GM12878 (cell line): ENCODE measurements around the gene ATP6V1C2. TPM values are rescaled to one million over a fixed set of nuclear protein-coding genes. Genes with fewer than 3 reads are reported as not detected.

Experiments
- ATAC-seq: fragments of 200-7000 bp; cut with Tn5 transposase; 3 replicates; pipeline ENCODE4 v1.9.1; 2020; ENCODE audit warnings: mild to moderate bottlenecking, moderate library complexity
- BruUV-seq: library from RNA; stranded (reverse); fragments of 400-500 nt; replicated peaks from 2 replicates; lab custom pipeline; 2021; lab: Mats Ljungman, UMichigan
- CTCF ChIA-PET: fragments of 300-600 bp; sonication (Branson Sonifier 250); formaldehyde crosslinking; extraction: SDS; loops from one replicate; lab custom pipeline; 2021; ENCODE audit warnings: inconsistent platforms; lab: Yijun Ruan, JAX
- POLR2A ChIA-PET: fragments of 350-600 bp; formaldehyde crosslinking; extraction: SDS; loops from one replicate; lab custom pipeline; 2021; ENCODE audit warnings: inconsistent platforms; lab: Charles Lee
- RAD21 ChIA-PET: fragments of 300-600 bp; sonication (Branson Sonifier 250); formaldehyde crosslinking; loops from one replicate; lab custom pipeline; 2023; ENCODE audit warnings: antibody characterized with exemption; ENCODE audit not compliant: unreplicated experiment; lab: Charles Lee
- SMC1A ChIA-PET: fragments of 300-600 bp; sonication (Branson Sonifier 250); formaldehyde crosslinking; loops from one replicate; lab custom pipeline; 2023; ENCODE audit not compliant: unreplicated experiment, uncharacterized antibody; lab: Charles Lee
- DNase-seq: peaks from one replicate; pipeline ENCODE4 v3.0.0-alpha.2; 2011; ENCODE audit warnings: low read depth, low spot score
- FAIRE-seq: peaks from 3 replicates; lab custom pipeline; 2011; peaks lifted over from hg19 to GRCh38; lab: Jason Lieb, UNC
- H2AFZ ChIP-seq: 2 replicates; pipeline ENCODE4 v1.6.0; 2011; ENCODE audit warnings: low read depth, low read length, control low read depth; ENCODE audit not compliant: control insufficient read depth
- H3K27ac ChIP-seq: 2 replicates; pipeline ENCODE4 v1.5.1; 2011; ENCODE audit warnings: control low read depth; ENCODE audit not compliant: control insufficient read depth, insufficient read depth
- H3K27me3 ChIP-seq, 2 experiments: replicated peaks in 1 of 2; 2 replicates each; pipeline versions ENCODE4 v1.6.0 to v1.6.1; 2011; ENCODE audit warnings: low read length in 1 of 2; ENCODE audit not compliant: control insufficient read depth in 2 of 2, insufficient read depth in 2 of 2
- H3K36me3 ChIP-seq, 2 experiments: 2 replicates each; pipeline ENCODE4 v1.5.1; 2011; ENCODE audit warnings: low read length in 1 of 2; ENCODE audit not compliant: control insufficient read depth in 2 of 2, insufficient read depth in 2 of 2
- H3K4me1 ChIP-seq: 2 replicates; pipeline ENCODE4 v1.6.1; 2011; ENCODE audit warnings: mild to moderate bottlenecking, low read length, moderate library complexity, mixed read lengths; ENCODE audit not compliant: control insufficient read depth, insufficient read depth
- H3K4me2 ChIP-seq: 2 replicates; pipeline ENCODE4 v1.6.0; 2011; ENCODE audit warnings: control low read depth; ENCODE audit not compliant: control insufficient read depth, insufficient read depth
- H3K4me3 ChIP-seq: fragments of 200-600 bp; sonication (generic); 2 replicates; pipeline ENCODE4 v1.5.1; 2016
- H3K79me2 ChIP-seq: 2 replicates; pipeline ENCODE4 v1.6.0; 2011; ENCODE audit warnings: low read length; ENCODE audit not compliant: control insufficient read depth, insufficient read depth
- H3K9ac ChIP-seq: 2 replicates; pipeline ENCODE4 v1.8.0; 2011; ENCODE audit warnings: low read length, control low read depth, mixed read lengths; ENCODE audit not compliant: control insufficient read depth, insufficient read depth
- H3K9me3 ChIP-seq: replicated peaks from 3 replicates; pipeline ENCODE4 v1.5.1; 2011; ENCODE audit warnings: mild to moderate bottlenecking, low read length; ENCODE audit not compliant: control insufficient read depth, insufficient read depth
- H4K20me1 ChIP-seq: 2 replicates; pipeline ENCODE4 v1.6.0; 2011; ENCODE audit not compliant: control insufficient read depth, insufficient read depth
- BCL11A ChIP-seq: IDR thresholded peaks from 2 replicates; pipeline ENCODE4 v1.6.1; 2011; ENCODE audit warnings: low read depth, low read length
- CREM ChIP-seq: IDR thresholded peaks from 2 replicates; pipeline ENCODE4 v1.6.1; 2014; ENCODE audit warnings: antibody characterized with exemption, low read depth
- FOXK2 ChIP-seq: fragments of 450-650 bp; IDR thresholded peaks from 2 replicates; pipeline ENCODE4 v1.6.1; 2017; ENCODE audit warnings: mild to moderate bottlenecking, moderate library complexity
- JUNB ChIP-seq: IDR thresholded peaks from 2 replicates; pipeline ENCODE4 v1.6.1; 2016; ENCODE audit warnings: antibody characterized with exemption, mild to moderate bottlenecking
- JUND ChIP-seq: IDR thresholded peaks from 2 replicates; pipeline ENCODE4 v1.6.1; 2012; ENCODE audit warnings: low read depth, mild to moderate bottlenecking, low read length, improper control_type of control experiment, moderate library complexity
- MEF2A ChIP-seq: IDR thresholded peaks from 2 replicates; pipeline ENCODE4 v1.6.1; 2011; ENCODE audit warnings: low read depth, mild to moderate bottlenecking, low read length, moderate library complexity; ENCODE audit not compliant: insufficient read depth
- MTA2 ChIP-seq: fragments of 450-650 bp; IDR thresholded peaks from 2 replicates; pipeline ENCODE4 v1.6.1; 2016; ENCODE audit warnings: low read depth, mild to moderate bottlenecking, moderate library complexity
- NFIC ChIP-seq: IDR thresholded peaks from 2 replicates; pipeline ENCODE4 v1.6.1; 2012; ENCODE audit warnings: low read depth, mild to moderate bottlenecking, inconsistent platforms, low read length, moderate library complexity
- RELA ChIP-seq: fragments of 450-650 bp; IDR thresholded peaks from 2 replicates; pipeline ENCODE4 v1.8.0; 2014; ENCODE audit warnings: borderline replicate concordance; ENCODE audit not compliant: partially characterized antibody
- RUNX3 ChIP-seq: IDR thresholded peaks from 2 replicates; pipeline ENCODE4 v1.6.1; 2012; ENCODE audit warnings: low read length, inconsistent platforms
- SRF ChIP-seq, 2 experiments: IDR thresholded peaks; 2 replicates each; pipeline ENCODE4 v1.6.1; 2011; ENCODE audit warnings: low read depth in 2 of 2, low read length in 2 of 2, mild to moderate bottlenecking in 1 of 2, moderate library complexity in 1 of 2
- SUPT20H ChIP-seq: IDR thresholded peaks from 2 replicates; pipeline ENCODE4 v1.6.1; 2011; ENCODE audit warnings: low read depth, mild to moderate bottlenecking, low read length, moderate library complexity, borderline replicate concordance; ENCODE audit not compliant: control insufficient read depth
- ZNF217 ChIP-seq: fragments of 450-650 bp; IDR thresholded peaks from 2 replicates; pipeline ENCODE4 v1.6.1; 2017; ENCODE audit warnings: antibody characterized with exemption, mild to moderate bottlenecking
- WGBS: methylation state at CpG from one replicate; pipeline ENCODE4 v1.1.6; 2016; ENCODE audit warnings: low lambda C conversion rate; ENCODE audit not compliant: insufficient replicate concordance, insufficient coverage; ENCODE audit errors: missing lambda C conversion rate; 5-methylcytosine and 5-hydroxymethylcytosine counted together
- in situ Hi-C: fragments of 300-500 bp; cut with MboI; formaldehyde crosslinking; loops from 9 replicates; pipeline ENCODE4 v1.14.3; 2018; ENCODE audit warnings: mixed read lengths
- intact Hi-C: fragments of 100-400 bp; cut with micrococcal nuclease; formaldehyde crosslinking; loops from one replicate; pipeline ENCODE4 v1.14.2; 2022; ENCODE audit not compliant: unreplicated experiment
- polyA plus RNA-seq, 11 experiments: library from polyadenylated mRNA; depleted of rRNA in 4 of 11; unstranded in 6 of 11; stranded (reverse) in 5 of 11; fragments of >200 nt; fragmentation: Nextera tagmentation in 4 of 11; fragmentation: Illumina TruSeq in 1 of 11; extraction: Ambion mirVana in 4 of 11; extraction: Trizol in 1 of 11; gene quantifications; 1 replicate in 1 of 11; 2 replicates in 10 of 11; pipeline versions ENCODE4 v1.2.1 to v1.2.3, GENCODE V29; 2011 to 2016; ENCODE audit warnings: inconsistent platforms in 2 of 11, missing spikeins in 2 of 11, low read depth in 1 of 11
- total RNA-seq, 4 experiments: library from RNA; depleted of rRNA in 3 of 4; stranded (reverse); fragments of >200 nt in 3 of 4; fragmentation: Illumina TruSeq in 1 of 4; extraction: Trizol in 1 of 4; gene quantifications; 2 replicates each; pipeline versions ENCODE4 v1.2.1 to v1.2.3, GENCODE V29; 2013 to 2021
- TF ChIP-seq, protein P1 (sequence below): fragments of 450-650 bp; formaldehyde crosslinking; IDR thresholded peaks from 2 replicates; pipeline ENCODE4 v1.4.0; 2020; ENCODE audit warnings: mild to moderate bottlenecking, moderate library complexity
- TF ChIP-seq, protein P2 (sequence below): IDR thresholded peaks from 2 replicates; pipeline ENCODE4 v1.6.1; 2011; ENCODE audit warnings: low read depth, mild to moderate bottlenecking, low read length, moderate library complexity, borderline replicate concordance; ENCODE audit errors: extremely low read depth
- TF ChIP-seq, protein P3 (sequence below): IDR thresholded peaks from 2 replicates; pipeline ENCODE4 v1.6.1; 2011; ENCODE audit warnings: mild to moderate bottlenecking, low read depth, low read length, moderate library complexity; ENCODE audit not compliant: insufficient replicate concordance

The ATP6V1C2 gene
- total and polyA plus RNA-seq, 10 of the 15 experiments (the other 5 are each of a cell fraction or from before 2014, with no cell fraction given), result 0.04 to 1.5 (median 0.24) TPM; not detected in 1

DNA sequence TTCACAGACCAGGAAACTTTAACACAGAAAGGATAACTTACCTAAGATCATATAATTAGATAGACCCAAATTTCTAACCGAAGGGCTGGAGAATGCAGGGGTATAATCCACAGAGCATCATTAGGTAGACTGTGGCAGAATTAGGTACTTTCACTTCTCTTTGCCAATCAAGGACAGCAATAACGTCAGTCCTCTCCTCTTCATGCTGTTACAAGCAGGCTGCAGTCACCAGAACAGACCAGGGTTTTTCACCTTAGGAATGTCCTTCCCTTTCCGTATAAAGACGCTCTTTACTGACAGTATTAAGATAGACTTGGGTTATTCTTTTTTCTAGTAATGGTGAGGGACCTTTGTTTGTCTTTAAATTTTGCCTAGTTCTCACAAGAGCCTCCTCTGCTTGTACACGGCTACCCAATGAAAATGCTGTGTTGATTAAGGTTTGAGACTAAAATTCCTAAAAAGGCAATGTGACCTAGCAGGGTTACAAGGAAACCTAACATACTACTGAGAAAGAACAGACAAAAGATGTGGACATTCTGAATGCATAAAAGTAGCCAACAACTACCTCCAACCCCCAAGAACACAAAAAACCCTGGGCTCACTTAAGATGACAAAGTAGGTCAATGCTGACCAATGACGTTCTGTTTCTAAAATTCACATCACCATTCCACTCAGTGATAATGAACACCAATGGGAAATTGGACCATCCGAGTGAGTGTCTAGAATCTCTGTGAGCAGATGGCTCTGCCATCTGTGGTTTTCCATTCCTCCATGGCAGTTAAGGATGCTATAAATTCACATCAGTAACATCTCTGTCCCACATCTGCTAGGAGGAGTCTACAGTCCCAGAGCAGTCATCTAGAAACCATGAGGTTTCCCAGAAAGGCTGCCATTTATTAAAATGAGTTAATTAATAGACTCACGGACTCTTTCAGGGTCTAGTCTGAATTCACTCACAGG, 89.1 kb downstream of the ATP6V1C2 start:
- H3K4me1 ChIP-seq, result peaks cover 3% of the 10 kb centered on the region
- H3K9ac ChIP-seq, result peak overlapping the region; percentile 90
- peaks cover 65% of the 10 kb centered on the region for H3K79me2 ChIP-seq
- peak overlapping the region; percentile 90 for H3K4me3 ChIP-seq
- peak overlapping the region; percentile 73 for H3K4me2 ChIP-seq
- H2AFZ ChIP-seq, result no peak overlapping the region
- SMC1A ChIA-PET, result no interaction called here
- in situ Hi-C loops (no loop called here), intact Hi-C loops (loop anchor here (2.0 to 10.0 kb wide), 3 partner anchors 18 to 934 kb away; partner anchors contain the start of genes LPIN1 and ODC1)
- H3K27me3 ChIP-seq, result no peaks in the 10 kb centered on the region; a peak in 1 of 4 replicates
- CTCF ChIA-PET, result no interaction called here
- ATAC-seq, result peak; percentile 63
- H3K27ac ChIP-seq, result peak overlapping the region; percentile 85
- 3% methylated on average over 8 of the region's 8 CpGs for WGBS
- POLR2A ChIA-PET, result no interaction called here
- DNase-seq, result peak; percentile 36
- H3K9me3 ChIP-seq, result 0 out of 3 replicates have a peak, but pooled peaks cover 2% of the 10 kb centered on the region
- BruUV-seq, result TSS peak; percentile 57
- FAIRE-seq, result peak; percentile 87
- RAD21 ChIA-PET, result interaction anchor here (2.0 kb wide), 1 partner anchor 66 kb away, joined by 6 read pairs; no protein-coding TSS in a partner anchor
- 0 out of 2 replicates have a peak, but pooled peaks cover 4% of the 10 kb centered on the region for H4K20me1 ChIP-seq
- H3K36me3 ChIP-seq, result 0 out of 4 replicates have a peak, but pooled peaks cover 0 to 3% of the 10 kb centered on the region in 2 experiments
- TF ChIP-seq, protein P1, sequence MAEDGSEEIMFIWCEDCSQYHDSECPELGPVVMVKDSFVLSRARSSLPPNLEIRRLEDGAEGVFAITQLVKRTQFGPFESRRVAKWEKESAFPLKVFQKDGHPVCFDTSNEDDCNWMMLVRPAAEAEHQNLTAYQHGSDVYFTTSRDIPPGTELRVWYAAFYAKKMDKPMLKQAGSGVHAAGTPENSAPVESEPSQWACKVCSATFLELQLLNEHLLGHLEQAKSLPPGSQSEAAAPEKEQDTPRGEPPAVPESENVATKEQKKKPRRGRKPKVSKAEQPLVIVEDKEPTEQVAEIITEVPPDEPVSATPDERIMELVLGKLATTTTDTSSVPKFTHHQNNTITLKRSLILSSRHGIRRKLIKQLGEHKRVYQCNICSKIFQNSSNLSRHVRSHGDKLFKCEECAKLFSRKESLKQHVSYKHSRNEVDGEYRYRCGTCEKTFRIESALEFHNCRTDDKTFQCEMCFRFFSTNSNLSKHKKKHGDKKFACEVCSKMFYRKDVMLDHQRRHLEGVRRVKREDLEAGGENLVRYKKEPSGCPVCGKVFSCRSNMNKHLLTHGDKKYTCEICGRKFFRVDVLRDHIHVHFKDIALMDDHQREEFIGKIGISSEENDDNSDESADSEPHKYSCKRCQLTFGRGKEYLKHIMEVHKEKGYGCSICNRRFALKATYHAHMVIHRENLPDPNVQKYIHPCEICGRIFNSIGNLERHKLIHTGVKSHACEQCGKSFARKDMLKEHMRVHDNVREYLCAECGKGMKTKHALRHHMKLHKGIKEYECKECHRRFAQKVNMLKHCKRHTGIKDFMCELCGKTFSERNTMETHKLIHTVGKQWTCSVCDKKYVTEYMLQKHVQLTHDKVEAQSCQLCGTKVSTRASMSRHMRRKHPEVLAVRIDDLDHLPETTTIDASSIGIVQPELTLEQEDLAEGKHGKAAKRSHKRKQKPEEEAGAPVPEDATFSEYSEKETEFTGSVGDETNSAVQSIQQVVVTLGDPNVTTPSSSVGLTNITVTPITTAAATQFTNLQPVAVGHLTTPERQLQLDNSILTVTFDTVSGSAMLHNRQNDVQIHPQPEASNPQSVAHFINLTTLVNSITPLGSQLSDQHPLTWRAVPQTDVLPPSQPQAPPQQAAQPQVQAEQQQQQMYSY, result no peak
- peak; percentile 71 for TF ChIP-seq ZNF217
- TF ChIP-seq JUND, result no peak
- no peak for TF ChIP-seq FOXK2
- no peak for TF ChIP-seq RELA
- 0 out of 2 replicates have a peak, but pooled peaks have one; percentile 36 for TF ChIP-seq NFIC
- TF ChIP-seq CREM, result peak; percentile 43; the same call in 1 of the 2 replicates
- peak; percentile 38 for TF ChIP-seq JUNB
- TF ChIP-seq, protein P2, sequence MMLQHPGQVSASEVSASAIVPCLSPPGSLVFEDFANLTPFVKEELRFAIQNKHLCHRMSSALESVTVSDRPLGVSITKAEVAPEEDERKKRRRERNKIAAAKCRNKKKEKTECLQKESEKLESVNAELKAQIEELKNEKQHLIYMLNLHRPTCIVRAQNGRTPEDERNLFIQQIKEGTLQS, result no peak
- TF ChIP-seq MEF2A, result peak; percentile 42; the same call in 1 of the 2 replicates
- TF ChIP-seq MTA2, result peak; percentile 84
- no peak for TF ChIP-seq SUPT20H
- TF ChIP-seq BCL11A, result peak; percentile 56; the same call in 1 of the 2 replicates
- TF ChIP-seq, protein P3, sequence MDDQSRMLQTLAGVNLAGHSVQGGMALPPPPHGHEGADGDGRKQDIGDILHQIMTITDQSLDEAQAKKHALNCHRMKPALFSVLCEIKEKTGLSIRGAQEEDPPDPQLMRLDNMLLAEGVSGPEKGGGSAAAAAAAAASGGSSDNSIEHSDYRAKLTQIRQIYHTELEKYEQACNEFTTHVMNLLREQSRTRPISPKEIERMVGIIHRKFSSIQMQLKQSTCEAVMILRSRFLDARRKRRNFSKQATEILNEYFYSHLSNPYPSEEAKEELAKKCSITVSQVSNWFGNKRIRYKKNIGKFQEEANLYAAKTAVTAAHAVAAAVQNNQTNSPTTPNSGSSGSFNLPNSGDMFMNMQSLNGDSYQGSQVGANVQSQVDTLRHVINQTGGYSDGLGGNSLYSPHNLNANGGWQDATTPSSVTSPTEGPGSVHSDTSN, result peak; percentile 24
- peak; percentile 62 for TF ChIP-seq RUNX3
- TF ChIP-seq SRF (IDR thresholded peaks at IDR 0.05; ENCODE audit: low read depth in 2 of 2, low read length in 2 of 2), result peak in 1 of 2 experiments; percentile 78; a peak in 2 of 4 replicates
